Measurements from ENCODE around the gene PATE2.

The PATE2 gene

GRCh38 chr11:125784678-125785077 is 6.0 kb upstream of the PATE2 start:
- no peaks in the 10 kb centered on the region for H3K36me3 ChIP-seq (ENCODE audit: insufficient read depth, low read length)
- no peaks in the 10 kb centered on the region for H3K79me2 ChIP-seq (ENCODE audit: insufficient read depth, low read length)
- no peak overlapping the region for H3K4me3 ChIP-seq (ENCODE audit: low read depth in 1 of 2, low read length in 2 of 2)
- H2AFZ ChIP-seq (ENCODE audit: low read depth, low read length): no peak overlapping the region
- DNase-seq: no peak
- no peak overlapping the region for H3K4me2 ChIP-seq (ENCODE audit: insufficient read depth, low read length)
- H3K4me1 ChIP-seq (ENCODE audit: insufficient read depth, low read length): no peaks in the 10 kb centered on the region
- no peak overlapping the region for H3K27ac ChIP-seq (ENCODE audit: low read length)
- H4K20me1 ChIP-seq (ENCODE audit: insufficient read depth, low read length): no peaks in the 10 kb centered on the region
- ATAC-seq (ENCODE audit: insufficient read depth, low read depth): no peak
- peaks cover 2% of the 10 kb centered on the region for H3K27me3 ChIP-seq (ENCODE audit: insufficient read depth, low read length, poor library complexity)
- no peaks in the 10 kb centered on the region for H3K9me3 ChIP-seq (ENCODE audit: insufficient read depth, low read length, severe bottlenecking)
- no peak overlapping the region for H3K9ac ChIP-seq (ENCODE audit: low read depth, low read length)
- TF ChIP-seq EZH2 (IDR thresholded peaks at IDR 0.05; ENCODE audit: borderline replicate concordance, low read depth, low read length, severe bottlenecking): no peak
- TF ChIP-seq, protein P1, sequence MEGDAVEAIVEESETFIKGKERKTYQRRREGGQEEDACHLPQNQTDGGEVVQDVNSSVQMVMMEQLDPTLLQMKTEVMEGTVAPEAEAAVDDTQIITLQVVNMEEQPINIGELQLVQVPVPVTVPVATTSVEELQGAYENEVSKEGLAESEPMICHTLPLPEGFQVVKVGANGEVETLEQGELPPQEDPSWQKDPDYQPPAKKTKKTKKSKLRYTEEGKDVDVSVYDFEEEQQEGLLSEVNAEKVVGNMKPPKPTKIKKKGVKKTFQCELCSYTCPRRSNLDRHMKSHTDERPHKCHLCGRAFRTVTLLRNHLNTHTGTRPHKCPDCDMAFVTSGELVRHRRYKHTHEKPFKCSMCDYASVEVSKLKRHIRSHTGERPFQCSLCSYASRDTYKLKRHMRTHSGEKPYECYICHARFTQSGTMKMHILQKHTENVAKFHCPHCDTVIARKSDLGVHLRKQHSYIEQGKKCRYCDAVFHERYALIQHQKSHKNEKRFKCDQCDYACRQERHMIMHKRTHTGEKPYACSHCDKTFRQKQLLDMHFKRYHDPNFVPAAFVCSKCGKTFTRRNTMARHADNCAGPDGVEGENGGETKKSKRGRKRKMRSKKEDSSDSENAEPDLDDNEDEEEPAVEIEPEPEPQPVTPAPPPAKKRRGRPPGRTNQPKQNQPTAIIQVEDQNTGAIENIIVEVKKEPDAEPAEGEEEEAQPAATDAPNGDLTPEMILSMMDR (IDR thresholded peaks at IDR 0.05; ENCODE audit: borderline replicate concordance, extremely low read depth, low read length, poor library complexity, severe bottlenecking): no peak

GRCh38 chr11:125777309-125777708 is 1.3 kb downstream of the PATE2 start:
- H3K4me3 ChIP-seq (ENCODE audit: low read depth in 1 of 2, low read length in 2 of 2): no peak overlapping the region
- TF ChIP-seq, protein P1 (IDR thresholded peaks at IDR 0.05; ENCODE audit: borderline replicate concordance, extremely low read depth, low read length, poor library complexity, severe bottlenecking): no peak
- no peak for TF ChIP-seq EZH2 (IDR thresholded peaks at IDR 0.05; ENCODE audit: borderline replicate concordance, low read depth, low read length, severe bottlenecking)
- H2AFZ ChIP-seq (ENCODE audit: low read depth, low read length): no peak overlapping the region
- no peak for DNase-seq
- H4K20me1 ChIP-seq (ENCODE audit: insufficient read depth, low read length): no peaks in the 10 kb centered on the region
- H3K9me3 ChIP-seq (ENCODE audit: insufficient read depth, low read length, severe bottlenecking): no peaks in the 10 kb centered on the region
- no peak overlapping the region for H3K27ac ChIP-seq (ENCODE audit: low read length)
- no peak overlapping the region for H3K4me2 ChIP-seq (ENCODE audit: insufficient read depth, low read length)
- H3K27me3 ChIP-seq (ENCODE audit: insufficient read depth, low read length, poor library complexity): peaks cover 2% of the 10 kb centered on the region
- no peaks in the 10 kb centered on the region for H3K4me1 ChIP-seq (ENCODE audit: insufficient read depth, low read length)
- no peaks in the 10 kb centered on the region for H3K79me2 ChIP-seq (ENCODE audit: insufficient read depth, low read length)
- no peaks in the 10 kb centered on the region for H3K36me3 ChIP-seq (ENCODE audit: insufficient read depth, low read length)
- ATAC-seq (ENCODE audit: insufficient read depth, low read depth): no peak
- no peak overlapping the region for H3K9ac ChIP-seq (ENCODE audit: low read depth, low read length)

GRCh38 chr11:125773516-125773915 is 5.1 kb downstream of the PATE2 start:
- H3K27ac ChIP-seq (ENCODE audit: low read length): no peak overlapping the region
- H3K9me3 ChIP-seq (ENCODE audit: insufficient read depth, low read length, severe bottlenecking): no peaks in the 10 kb centered on the region
- no peak overlapping the region for H3K4me2 ChIP-seq (ENCODE audit: insufficient read depth, low read length)
- ATAC-seq (ENCODE audit: insufficient read depth, low read depth) (no peak), DNase-seq (no peak)
- H3K4me1 ChIP-seq (ENCODE audit: insufficient read depth, low read length): no peaks in the 10 kb centered on the region
- H2AFZ ChIP-seq (ENCODE audit: low read depth, low read length): no peak overlapping the region
- no peaks in the 10 kb centered on the region for H3K79me2 ChIP-seq (ENCODE audit: insufficient read depth, low read length)
- TF ChIP-seq EZH2 (IDR thresholded peaks at IDR 0.05; ENCODE audit: borderline replicate concordance, low read depth, low read length, severe bottlenecking): no peak
- TF ChIP-seq, protein P1 (IDR thresholded peaks at IDR 0.05; ENCODE audit: borderline replicate concordance, extremely low read depth, low read length, poor library complexity, severe bottlenecking): no peak
- H4K20me1 ChIP-seq (ENCODE audit: insufficient read depth, low read length): no peaks in the 10 kb centered on the region
- no peak overlapping the region for H3K4me3 ChIP-seq (ENCODE audit: low read depth in 1 of 2, low read length in 2 of 2)
- peaks cover 1% of the 10 kb centered on the region for H3K27me3 ChIP-seq (ENCODE audit: insufficient read depth, low read length, poor library complexity)
- H3K36me3 ChIP-seq (ENCODE audit: insufficient read depth, low read length): no peaks in the 10 kb centered on the region
- no peak overlapping the region for H3K9ac ChIP-seq (ENCODE audit: low read depth, low read length)

Data from DND-41 (cell line).